LNCAP (cell line): Measurements from ENCODE around the gene TMEM255B.

Experiments
- TF ChIP-seq, protein P1 (sequence below): fragments of 450-650 bp; IDR thresholded peaks from 2 replicates; pipeline ENCODE4 v1.5.1; 2017; ENCODE audit warnings: mild to moderate bottlenecking

The TMEM255B gene

DNA sequence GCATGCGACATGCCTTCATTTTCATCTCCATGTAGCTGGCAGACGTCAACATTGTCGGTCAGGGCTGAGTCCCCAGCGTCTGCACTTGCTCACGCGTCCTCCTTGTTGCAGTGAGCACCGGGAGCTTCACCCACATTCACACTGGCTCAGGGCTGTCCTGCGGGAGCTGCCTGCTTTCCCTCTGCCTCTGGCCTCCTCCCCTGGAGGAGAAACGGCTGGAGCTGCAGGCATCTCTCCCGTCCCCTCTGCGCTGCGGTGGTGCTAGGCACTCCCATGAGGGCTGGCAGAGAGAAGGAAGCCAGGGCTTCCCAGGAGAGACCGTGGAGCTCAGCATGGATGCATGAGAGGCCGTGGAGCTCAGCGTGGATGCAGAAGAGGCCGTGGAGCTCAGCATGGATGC, 18.4 kb upstream of the TMEM255B start:
- TF ChIP-seq, protein P1, sequence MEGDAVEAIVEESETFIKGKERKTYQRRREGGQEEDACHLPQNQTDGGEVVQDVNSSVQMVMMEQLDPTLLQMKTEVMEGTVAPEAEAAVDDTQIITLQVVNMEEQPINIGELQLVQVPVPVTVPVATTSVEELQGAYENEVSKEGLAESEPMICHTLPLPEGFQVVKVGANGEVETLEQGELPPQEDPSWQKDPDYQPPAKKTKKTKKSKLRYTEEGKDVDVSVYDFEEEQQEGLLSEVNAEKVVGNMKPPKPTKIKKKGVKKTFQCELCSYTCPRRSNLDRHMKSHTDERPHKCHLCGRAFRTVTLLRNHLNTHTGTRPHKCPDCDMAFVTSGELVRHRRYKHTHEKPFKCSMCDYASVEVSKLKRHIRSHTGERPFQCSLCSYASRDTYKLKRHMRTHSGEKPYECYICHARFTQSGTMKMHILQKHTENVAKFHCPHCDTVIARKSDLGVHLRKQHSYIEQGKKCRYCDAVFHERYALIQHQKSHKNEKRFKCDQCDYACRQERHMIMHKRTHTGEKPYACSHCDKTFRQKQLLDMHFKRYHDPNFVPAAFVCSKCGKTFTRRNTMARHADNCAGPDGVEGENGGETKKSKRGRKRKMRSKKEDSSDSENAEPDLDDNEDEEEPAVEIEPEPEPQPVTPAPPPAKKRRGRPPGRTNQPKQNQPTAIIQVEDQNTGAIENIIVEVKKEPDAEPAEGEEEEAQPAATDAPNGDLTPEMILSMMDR, result no peak

DNA sequence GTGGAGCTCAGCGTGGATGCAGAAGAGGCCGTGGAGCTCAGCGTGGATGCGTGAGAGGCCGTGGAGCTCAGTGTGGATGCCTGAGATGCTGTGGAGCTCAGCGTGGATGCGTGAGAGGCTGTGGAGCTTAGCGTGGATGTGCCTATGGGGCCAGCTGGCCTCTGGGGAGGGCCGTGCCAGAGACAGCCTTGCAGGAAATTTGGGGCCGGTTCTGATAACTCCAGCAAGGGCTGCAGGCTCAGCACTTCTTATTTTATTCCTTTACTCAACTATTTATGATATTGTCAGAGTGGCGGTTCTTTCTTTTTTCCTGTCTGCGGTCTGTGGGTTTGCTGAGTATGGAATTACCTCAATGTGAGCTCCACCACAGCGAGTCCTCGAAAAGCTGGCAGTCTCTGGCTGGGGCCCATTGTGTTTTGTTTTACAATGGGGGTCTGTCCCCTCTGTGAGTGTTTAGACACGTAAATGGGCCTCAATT, 17.8 kb upstream of the TMEM255B start:
- TF ChIP-seq, protein P1, result no peak

DNA sequence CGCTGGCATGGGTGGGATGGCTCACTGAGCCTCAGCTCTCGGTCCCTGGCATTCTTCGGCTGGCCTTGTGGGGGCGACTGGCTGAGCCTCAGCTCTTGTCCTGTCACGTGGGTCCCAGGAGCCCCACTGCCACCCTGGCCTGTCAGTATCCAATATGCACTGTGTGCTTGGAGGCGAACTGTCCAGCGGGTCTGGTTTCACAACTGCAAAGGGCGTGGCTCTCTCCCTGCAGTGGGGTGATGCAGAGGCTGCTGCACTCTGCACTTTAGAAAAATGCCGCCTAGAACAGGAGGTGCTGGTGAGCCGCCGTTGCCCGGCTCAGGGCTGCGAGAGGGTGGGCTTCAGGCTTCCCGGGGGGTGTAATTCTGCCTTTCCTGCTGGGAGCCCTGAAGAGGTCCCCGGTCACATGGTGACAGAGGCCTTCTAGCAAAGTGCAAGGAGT, 17.0 kb upstream of the TMEM255B start:
- TF ChIP-seq, protein P1, result no peak

DNA sequence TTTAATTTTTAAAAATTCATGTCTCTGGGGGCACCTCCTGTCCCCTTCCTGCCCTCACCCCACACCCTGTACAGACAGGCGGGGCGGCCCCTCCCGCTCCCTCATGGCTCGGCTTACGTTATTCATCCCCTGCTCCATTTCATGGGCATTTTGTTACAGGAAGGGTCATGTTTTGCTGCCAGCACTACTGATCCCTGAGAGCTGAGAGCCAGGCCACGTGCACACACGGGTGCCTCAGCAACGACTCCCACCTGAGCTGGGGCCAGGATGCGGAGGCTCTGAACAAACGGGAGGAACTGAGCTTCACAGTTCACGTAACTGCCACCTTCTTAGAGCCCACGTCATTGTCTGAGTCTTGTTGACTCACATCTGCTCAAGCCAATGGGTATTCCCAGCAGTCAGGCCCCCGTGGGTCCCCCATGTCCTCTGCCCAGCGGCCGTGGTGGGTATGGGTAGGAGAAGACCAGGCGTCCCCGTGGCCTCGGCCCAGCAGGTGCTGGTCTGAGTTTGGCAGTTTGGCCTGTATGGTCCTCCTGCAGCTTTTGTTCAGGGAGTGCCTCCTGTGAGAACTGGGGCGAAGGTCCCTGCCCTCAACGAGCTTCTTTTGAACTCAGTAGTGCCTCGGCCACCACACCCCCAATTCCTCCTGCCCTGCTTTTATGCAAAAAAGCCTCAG, 16.4 kb upstream of the TMEM255B start:
- TF ChIP-seq, protein P1, result no peak

DNA sequence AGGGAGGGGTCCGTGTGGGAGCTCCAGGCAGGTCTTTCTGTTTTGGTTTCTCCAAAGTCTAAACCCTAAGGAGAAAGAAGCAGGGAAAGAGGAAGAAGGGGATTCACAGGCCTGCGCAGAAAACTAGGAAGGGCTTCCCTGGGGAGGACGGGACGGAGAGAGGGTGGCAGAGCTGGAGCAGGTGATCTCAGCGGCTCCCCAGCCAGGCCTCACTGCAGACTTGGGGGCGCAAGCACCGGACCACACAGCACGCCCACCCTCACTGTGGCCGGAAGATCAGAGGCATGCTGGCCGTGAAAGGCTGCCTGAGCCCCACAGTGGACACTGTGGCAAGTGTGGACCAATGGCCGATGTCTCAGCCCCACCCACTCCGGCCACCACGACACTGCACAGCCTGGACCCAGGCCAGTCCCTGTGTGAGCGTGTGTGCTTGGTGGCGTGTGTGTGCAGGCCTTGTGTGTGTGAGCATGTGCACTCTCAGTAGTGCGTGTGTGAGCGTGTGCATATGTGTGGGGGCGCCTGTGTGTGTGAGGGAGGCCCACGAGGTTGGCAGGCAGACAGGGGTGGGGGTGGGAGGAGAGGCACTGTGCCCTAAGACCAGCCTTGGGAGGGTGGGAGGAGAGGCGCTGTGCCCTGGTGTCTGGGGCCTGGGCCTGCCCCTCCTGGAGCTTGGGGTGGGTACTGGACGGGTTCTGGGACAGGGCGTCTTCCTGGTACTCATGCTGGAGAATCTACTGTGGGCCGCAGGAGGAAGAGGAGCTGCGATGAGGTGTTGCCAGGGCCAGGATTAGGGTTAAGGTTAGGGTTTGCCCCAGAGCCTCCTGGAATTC, 15.4 kb upstream of the TMEM255B start:
- TF ChIP-seq, protein P1, result no peak

DNA sequence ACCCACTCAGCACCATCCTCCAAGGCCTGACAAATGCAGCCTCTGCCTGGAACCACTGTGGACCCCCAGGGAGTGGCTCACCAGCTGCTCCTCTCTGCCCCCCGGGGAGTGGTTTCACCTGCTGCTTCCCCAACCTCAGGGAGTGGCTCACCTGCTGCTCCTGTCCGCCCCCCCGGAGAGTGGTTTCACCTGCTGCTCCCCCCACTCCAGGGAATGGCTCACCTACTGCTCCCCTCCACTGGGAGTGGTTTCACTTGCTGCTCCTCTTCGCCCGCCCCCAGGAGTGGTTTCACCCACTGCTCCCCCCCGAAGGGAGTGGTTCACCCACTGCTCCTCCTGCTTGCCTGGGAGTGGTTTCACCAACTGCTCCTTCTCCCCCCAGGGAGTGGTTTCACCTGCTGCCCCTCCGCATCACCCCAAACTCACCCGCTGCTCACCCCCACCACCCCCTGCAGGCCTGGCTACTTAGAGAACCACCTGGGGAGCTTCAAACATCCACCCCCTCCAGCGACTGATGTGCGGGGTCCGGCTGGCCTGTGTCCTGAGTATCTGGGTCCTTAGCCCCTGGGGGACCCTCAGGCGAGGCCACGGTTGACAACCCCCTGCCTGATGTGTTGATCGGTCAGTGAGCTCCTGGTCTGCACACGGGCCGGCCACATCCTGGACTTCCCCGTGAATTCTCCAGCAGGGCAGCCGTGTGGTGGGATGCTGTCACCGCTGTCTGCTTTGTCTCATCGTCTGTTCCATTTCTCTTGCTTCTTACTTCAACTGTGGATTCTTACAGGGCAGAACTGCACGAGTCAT, 14.6 kb upstream of the TMEM255B start:
- TF ChIP-seq, protein P1, result no peak

DNA sequence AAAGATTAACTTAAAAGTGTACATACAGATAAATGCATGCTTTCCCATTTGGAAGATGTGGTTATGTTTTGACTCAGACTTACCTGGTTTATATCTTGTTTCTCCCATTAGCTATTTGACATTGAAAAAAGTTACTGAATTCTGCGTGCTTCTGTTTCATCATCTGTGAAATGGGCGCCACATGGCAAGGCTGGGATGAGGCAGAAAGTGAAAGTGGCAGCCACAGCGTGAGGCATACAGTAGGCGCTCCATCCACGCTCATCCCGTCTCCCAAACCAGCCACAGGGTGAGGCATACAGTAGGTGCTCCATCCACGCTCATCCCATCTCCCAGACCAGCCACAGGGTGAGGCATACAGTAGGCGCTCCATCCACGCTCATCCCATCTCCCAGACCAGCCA, 14.0 kb upstream of the TMEM255B start:
- TF ChIP-seq, protein P1, result no peak
